ENCODE data around the gene B4GALNT1. TPM values are rescaled to one million over a fixed set of nuclear protein-coding genes. Genes with fewer than 3 reads are reported as not detected.
"Not testable (repeated sequence)": the region's sequence is repeated elsewhere in the genome, so short reads cannot be mapped to it uniquely, and the experiment has no call there.

The B4GALNT1 gene
- total RNA-seq, 1 donor from 2014 or later: 0.04 TPM

- ATAC-seq: no peak
Observed at GRCh38 chr12:57620245-57620935, 12.6 kb downstream of the B4GALNT1 start.

- ATAC-seq: peak; percentile 55
Observed at GRCh38 chr12:57619434-57620244, 13.4 kb downstream of the B4GALNT1 start.

- no peak for ATAC-seq
Observed at GRCh38 chr12:57618966-57619433, 14.0 kb downstream of the B4GALNT1 start.

- not testable (repeated sequence) for ATAC-seq
Observed at GRCh38 chr12:57618431-57618830, 14.6 kb downstream of the B4GALNT1 start.

- no peak for ATAC-seq
Observed at GRCh38 chr12:57617942-57618341, 15.1 kb downstream of the B4GALNT1 start.

- no peak for ATAC-seq
Observed at GRCh38 chr12:57616383-57617101, 16.5 kb downstream of the B4GALNT1 start.

- no peak for ATAC-seq
Observed at GRCh38 chr12:57615637-57616036, 17.4 kb downstream of the B4GALNT1 start.

- no peak for ATAC-seq
Observed at GRCh38 chr12:57614948-57615500, 18.0 kb downstream of the B4GALNT1 start.

- no peak for ATAC-seq
Observed at GRCh38 chr12:57614178-57614947, 18.6 kb downstream of the B4GALNT1 start.

GRCh38 chr12:57613427-57614109 is 19.4 kb downstream of the B4GALNT1 start:
- ATAC-seq: no peak

- no peak for ATAC-seq
Observed at GRCh38 chr12:57612711-57613426, 20.1 kb downstream of the B4GALNT1 start.

GRCh38 chr12:57611827-57612710 is 20.9 kb downstream of the B4GALNT1 start:
- no peak for ATAC-seq

- ATAC-seq: peak; percentile 21
Observed at GRCh38 chr12:57611108-57611826, 21.7 kb downstream of the B4GALNT1 start, which contains the start of gene ARHGEF25. TSS of gene ARHGEF25 (plus strand) at chr12:57611435. CDS start at chr12:57611895, 460 bp downstream.

- no peak for ATAC-seq
Observed at GRCh38 chr12:57610554-57611107, 22.4 kb downstream of the B4GALNT1 start.

GRCh38 chr12:57609781-57610553 is 23.0 kb downstream of the B4GALNT1 start:
- no peak for ATAC-seq

GRCh38 chr12:57609101-57609780 is 23.8 kb downstream of the B4GALNT1 start:
- ATAC-seq: no peak
